K562 (cell line): ENCODE data around the gene FAM174B. TPM values are rescaled to one million over a fixed set of nuclear protein-coding genes. Genes with fewer than 3 reads are reported as not detected.

Source experiments
- ATAC-seq: fragments of 200-7000 bp; cut with Tn5 transposase; 3 replicates; pipeline ENCODE4 v1.9.1; 2020; ENCODE audit warnings: moderate library complexity
- BruUV-seq: library from RNA; stranded (reverse); fragments of 400-500 nt; replicated peaks from 2 replicates; lab custom pipeline; 2021; lab: Mats Ljungman, UMichigan
- CTCF ChIA-PET: fragments of 300-600 bp; formaldehyde crosslinking; extraction: SDS; loops from one replicate; lab custom pipeline; 2021; ENCODE audit warnings: low intra/inter-chr PET ratio; lab: Yijun Ruan, JAX
- POLR2A ChIA-PET: fragments of 300-600, 350-650 bp; sonication (Branson Sonifier 250); formaldehyde crosslinking; extraction: SDS; loops from one replicate; lab custom pipeline; 2021; ENCODE audit warnings: antibody characterized with exemption, inconsistent platforms; lab: Yijun Ruan, JAX
- DNase-seq, 4 experiments: peaks; one replicate each; pipeline versions ENCODE4 v3.0.0 to v3.0.0-alpha.2; 2011 to 2018; ENCODE audit warnings: low spot score in 3 of 4, mixed read lengths in 3 of 4; ENCODE audit errors: extremely low read depth in 1 of 4
- FAIRE-seq: peaks from 2 replicates; lab custom pipeline; 2011; peaks lifted over from hg19 to GRCh38; lab: Jason Lieb, UNC
- H2AFZ ChIP-seq: 2 replicates; pipeline ENCODE4 v1.6.0; 2011; ENCODE audit warnings: low read depth, low read length, control low read depth, inconsistent platforms
- H3K27ac ChIP-seq: fragments of 200-600 bp; 3 replicates; pipeline ENCODE4 v1.8.0; 2011; ENCODE audit warnings: low read depth, mild to moderate bottlenecking, control low read depth, inconsistent platforms, low read length, moderate library complexity, mixed read lengths; ENCODE audit errors: extremely low read depth
- H3K27me3 ChIP-seq, 2 experiments: fragments of 300-600 bp in 1 of 2; 2 replicates in 1 of 2; 3 replicates in 1 of 2; pipeline versions ENCODE4 v1.6.0 to v1.8.0; 2011; ENCODE audit warnings: inconsistent platforms in 2 of 2, low read length in 2 of 2, mild to moderate bottlenecking in 1 of 2, mixed read lengths in 1 of 2, moderate library complexity in 1 of 2; ENCODE audit not compliant: control insufficient read depth in 2 of 2, insufficient read depth in 2 of 2
- H3K36me3 ChIP-seq: fragments of 300-600 bp; 3 replicates; pipeline ENCODE4 v1.8.0; 2011; ENCODE audit warnings: mild to moderate bottlenecking, low read length, inconsistent platforms; ENCODE audit not compliant: control insufficient read depth, insufficient read depth
- H3K4me1 ChIP-seq, 2 experiments: fragments of 200-600 bp in 1 of 2; replicated peaks in 1 of 2; 2 replicates in 1 of 2; 3 replicates in 1 of 2; pipeline versions ENCODE4 v1.5.1 to v1.8.0; 2011; ENCODE audit warnings: inconsistent platforms in 2 of 2, low read length in 2 of 2, mild to moderate bottlenecking in 1 of 2, mixed read lengths in 1 of 2, moderate library complexity in 1 of 2; ENCODE audit not compliant: control insufficient read depth in 2 of 2, insufficient read depth in 2 of 2
- H3K4me2 ChIP-seq: 2 replicates; pipeline ENCODE4 v1.6.1; 2011; ENCODE audit warnings: low read length, control low read depth, inconsistent platforms, mixed read lengths; ENCODE audit not compliant: insufficient read depth
- H3K4me3 ChIP-seq: fragments of 200-600 bp; sonication (generic), shearing (Covaris generic); 2 replicates; pipeline ENCODE4 v1.5.1; 2016; ENCODE audit warnings: control low read depth, inconsistent platforms
- H3K79me2 ChIP-seq: fragments of 200-600 bp; 3 replicates; pipeline ENCODE4 v1.8.0; 2011; ENCODE audit warnings: low read length, inconsistent platforms; ENCODE audit not compliant: control insufficient read depth, insufficient read depth
- H3K9ac ChIP-seq, 2 experiments: 2 replicates each; pipeline versions ENCODE4 v1.6.0 to v1.6.1; 2011; ENCODE audit warnings: low read depth in 2 of 2, low read length in 2 of 2, control low read depth in 1 of 2, inconsistent platforms in 1 of 2, mild to moderate bottlenecking in 1 of 2, mixed read lengths in 1 of 2; ENCODE audit not compliant: insufficient read depth in 1 of 2
- H3K9me1 ChIP-seq: one replicate; pipeline ENCODE4 v1.6.0; 2011; ENCODE audit warnings: inconsistent platforms, mild to moderate bottlenecking, low read length, moderate library complexity; ENCODE audit not compliant: control insufficient read depth, insufficient read depth
- H3K9me3 ChIP-seq: replicated peaks from 2 replicates; pipeline ENCODE4 v1.5.1; 2011; ENCODE audit warnings: low read depth, low read length, inconsistent platforms; ENCODE audit not compliant: control insufficient read depth, insufficient read depth
- H4K20me1 ChIP-seq: replicated peaks from 2 replicates; pipeline ENCODE4 v1.6.1; 2011; ENCODE audit warnings: low read length, inconsistent platforms, mixed read lengths; ENCODE audit not compliant: control insufficient read depth, insufficient read depth
- CEBPG ChIP-seq, 3 experiments: fragments of 200-800 bp in 1 of 3; sonication (Bioruptor generic) in 1 of 3; sonication (generic) in 1 of 3; formaldehyde crosslinking in 1 of 3; IDR thresholded peaks in 2 of 3; conservative IDR thresholded peaks in 1 of 3; 2 replicates each; pipeline versions ENCODE4 v1.6.1 to v1.8.0; 2016 to 2022; ENCODE audit warnings: missing compliant biosample characterization in 2 of 3, missing genetic modification characterization in 2 of 3, mild to moderate bottlenecking in 1 of 3, missing genetic modification reagents in 1 of 3
- FOXJ3 ChIP-seq: sonication (generic); formaldehyde crosslinking; IDR thresholded peaks from 2 replicates; pipeline ENCODE4 v1.4.0; 2020; ENCODE audit warnings: mild to moderate bottlenecking, missing genetic modification reagents
- KAT2B ChIP-seq: IDR thresholded peaks from one replicate; pipeline ENCODE4 v1.6.1; 2012; ENCODE audit warnings: low read depth, mild to moderate bottlenecking, control low read depth, inconsistent platforms, low read length, moderate library complexity
- KLF16 ChIP-seq: IDR thresholded peaks from 2 replicates; pipeline ENCODE4 v1.6.1; 2016; ENCODE audit warnings: antibody characterized with exemption
- L3MBTL2 ChIP-seq: fragments of 450-650 bp; IDR thresholded peaks from 2 replicates; pipeline ENCODE4 v1.6.1; 2016; ENCODE audit warnings: mild to moderate bottlenecking, moderate library complexity
- PURB ChIP-seq: sonication (generic); formaldehyde crosslinking; IDR thresholded peaks from 2 replicates; pipeline ENCODE4 v1.9.0; 2021; ENCODE audit warnings: low read depth, mild to moderate bottlenecking, missing genetic modification reagents
- SETDB1 ChIP-seq: IDR thresholded peaks from one replicate; pipeline ENCODE4 v1.6.1; 2012; ENCODE audit warnings: low read length, control low read depth, inconsistent platforms
- SMAD4 ChIP-seq: fragments of 250-450 bp; sonication (Bioruptor Pico); conservative IDR thresholded peaks from 2 replicates; pipeline ENCODE4 v1.8.0; 2021; ENCODE audit warnings: inconsistent platforms, mild to moderate bottlenecking, moderate library complexity
- SMARCE1 ChIP-seq: fragments of 450-650 bp; IDR thresholded peaks from 2 replicates; pipeline ENCODE4 v1.7.1; 2016; ENCODE audit warnings: mild to moderate bottlenecking
- WHSC1 ChIP-seq: IDR thresholded peaks from one replicate; pipeline ENCODE4 v1.6.1; 2012; ENCODE audit warnings: low read length, control low read depth, inconsistent platforms
- ZNF444 ChIP-seq: fragments of 250-450 bp; sonication (Bioruptor Pico); IDR thresholded peaks from 2 replicates; pipeline ENCODE4 v1.4.0; 2020; ENCODE audit warnings: mild to moderate bottlenecking, moderate library complexity
- ZNF668 ChIP-seq: fragments of 250-450 bp; sonication (Bioruptor Pico); IDR thresholded peaks from 2 replicates; pipeline ENCODE4 v1.8.0; 2022; ENCODE audit warnings: mild to moderate bottlenecking, inconsistent platforms
- WGBS: fragments of 100-300 bp; shearing (Covaris generic); methylation state at CpG from one replicate; pipeline ENCODE4 v1.1.6; 2016; ENCODE audit warnings: low coverage, mixed read lengths; ENCODE audit not compliant: insufficient coverage; ENCODE audit errors: missing lambda C conversion rate; 5-methylcytosine and 5-hydroxymethylcytosine counted together
- in situ Hi-C: fragments of 300-500 bp; cut with MboI; formaldehyde crosslinking; loops from 4 replicates; pipeline ENCODE4 v1.15.0; 2018; ENCODE audit warnings: inconsistent platforms, mixed read lengths
- intact Hi-C: fragments of 100-400 bp; cut with micrococcal nuclease; formaldehyde crosslinking; loops from 2 replicates; pipeline ENCODE4 v1.14.2; 2022
- polyA plus RNA-seq, 8 experiments: library from polyadenylated mRNA; depleted of rRNA in 4 of 8; stranded (reverse) in 5 of 8; unstranded in 3 of 8; fragments of >200 nt; fragmentation: Nextera tagmentation in 2 of 8; fragmentation: Illumina TruSeq in 1 of 8; extraction: Ambion mirVana in 2 of 8; extraction: Trizol in 1 of 8; gene quantifications; 2 replicates each; pipeline versions ENCODE4 v1.2.1 to v1.2.3, GENCODE V29; 2011 to 2014; ENCODE audit warnings: inconsistent platforms in 1 of 8, missing spikeins in 1 of 8
- total RNA-seq, 7 experiments: library from RNA; depleted of rRNA in 6 of 7; stranded (reverse); fragments of >200 nt in 6 of 7; fragmentation: Illumina TruSeq in 2 of 7; extraction: Trizol in 2 of 7; gene quantifications; 2 replicates each; pipeline versions ENCODE4 v1.2.1 to v1.2.3, GENCODE V29; 2011 to 2021; ENCODE audit warnings: low replicate concordance in 1 of 7
- TF ChIP-seq, protein P1 (sequence below): fragments of 250-450 bp; sonication (Bioruptor Pico); IDR thresholded peaks from 2 replicates; pipeline ENCODE4 v1.4.0; 2020; ENCODE audit warnings: mild to moderate bottlenecking, moderate library complexity, borderline replicate concordance

FAM174B gene
- total and polyA plus RNA-seq, 9 of the 15 experiments (the other 6 are each of a cell fraction or from before 2014, with no cell fraction given), result 0.39 to 2.7 (median 1.9) TPM; not detected in 1

DNA sequence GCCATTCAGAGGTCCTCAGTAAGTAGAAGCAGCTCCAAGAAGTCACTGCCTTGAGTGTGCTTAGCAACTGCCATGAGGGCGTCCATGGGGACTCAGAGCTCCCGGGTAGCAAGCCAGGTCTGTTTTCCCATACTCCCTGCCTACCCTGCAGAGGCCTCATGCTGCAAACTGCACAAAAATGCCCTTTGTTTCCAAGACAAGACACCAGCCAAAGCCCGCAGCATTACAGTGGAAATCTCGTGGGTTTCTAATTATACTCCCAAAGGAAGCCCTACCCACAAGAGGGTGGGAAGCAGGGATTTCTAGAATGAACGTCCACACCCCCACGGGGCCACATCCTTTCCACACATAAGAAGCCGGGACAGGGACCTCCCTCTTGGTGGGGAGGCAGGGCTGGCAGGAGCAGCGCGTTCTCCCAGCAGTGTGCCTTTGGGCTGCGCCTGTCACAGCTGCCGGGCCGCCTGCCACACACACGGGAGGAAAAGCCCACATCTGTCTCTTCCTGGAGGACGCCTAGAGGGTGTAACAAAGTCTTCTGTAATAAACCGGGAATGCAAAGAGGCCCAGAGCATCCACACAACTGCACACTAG lies 31.1 kb downstream of the FAM174B start:
- Histone ChIP-seq H3K4me3 (no peak overlapping the region), H3K4me1 (peaks cover 4 to 5% of the 10 kb centered on the region in 2 experiments; a peak in 4 of 5 replicates), H3K9ac (no peak overlapping the region), H3K27ac (no peak overlapping the region), H3K4me2 (no peak overlapping the region), H3K9me1 (no peaks in the 10 kb centered on the region), H4K20me1 (no peaks in the 10 kb centered on the region), H3K36me3 (no peaks in the 10 kb centered on the region), H3K27me3 (peaks cover 6 to 36% of the 10 kb centered on the region in 2 experiments; a peak in 3 of 5 replicates), H3K9me3 (no peaks in the 10 kb centered on the region), H3K79me2 (no peaks in the 10 kb centered on the region), H2AFZ (no peak overlapping the region)
- intact Hi-C loops, result no loop called here
- POLR2A ChIA-PET, result interaction anchor here (1.1 kb wide), 1 partner anchor 9 kb away, joined by 3 read pairs; no protein-coding TSS in a partner anchor
- DNase-seq, result no peak
- BruUV-seq, result no TSS peak
- no peak for TF ChIP-seq KLF16
- TF ChIP-seq SMAD4 (CRISPR knock-in tag), result no peak
- TF ChIP-seq KAT2B, result no peak
- TF ChIP-seq CEBPG (CRISPR knock-in tag; IDR thresholded peaks at IDR 0.05), result no peak
- TF ChIP-seq CEBPG (tag; conservative IDR thresholded peaks at IDR 0.05 in 1 of 2, IDR thresholded peaks at IDR 0.05 in 1 of 2), result no peak
- TF ChIP-seq SETDB1, result no peak
- TF ChIP-seq, protein P1, sequence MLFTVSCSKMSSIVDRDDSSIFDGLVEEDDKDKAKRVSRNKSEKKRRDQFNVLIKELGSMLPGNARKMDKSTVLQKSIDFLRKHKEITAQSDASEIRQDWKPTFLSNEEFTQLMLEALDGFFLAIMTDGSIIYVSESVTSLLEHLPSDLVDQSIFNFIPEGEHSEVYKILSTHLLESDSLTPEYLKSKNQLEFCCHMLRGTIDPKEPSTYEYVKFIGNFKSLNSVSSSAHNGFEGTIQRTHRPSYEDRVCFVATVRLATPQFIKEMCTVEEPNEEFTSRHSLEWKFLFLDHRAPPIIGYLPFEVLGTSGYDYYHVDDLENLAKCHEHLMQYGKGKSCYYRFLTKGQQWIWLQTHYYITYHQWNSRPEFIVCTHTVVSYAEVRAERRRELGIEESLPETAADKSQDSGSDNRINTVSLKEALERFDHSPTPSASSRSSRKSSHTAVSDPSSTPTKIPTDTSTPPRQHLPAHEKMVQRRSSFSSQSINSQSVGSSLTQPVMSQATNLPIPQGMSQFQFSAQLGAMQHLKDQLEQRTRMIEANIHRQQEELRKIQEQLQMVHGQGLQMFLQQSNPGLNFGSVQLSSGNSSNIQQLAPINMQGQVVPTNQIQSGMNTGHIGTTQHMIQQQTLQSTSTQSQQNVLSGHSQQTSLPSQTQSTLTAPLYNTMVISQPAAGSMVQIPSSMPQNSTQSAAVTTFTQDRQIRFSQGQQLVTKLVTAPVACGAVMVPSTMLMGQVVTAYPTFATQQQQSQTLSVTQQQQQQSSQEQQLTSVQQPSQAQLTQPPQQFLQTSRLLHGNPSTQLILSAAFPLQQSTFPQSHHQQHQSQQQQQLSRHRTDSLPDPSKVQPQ, result no peak
- TF ChIP-seq ZNF444, result no peak
- TF ChIP-seq FOXJ3 (CRISPR knock-in tag), result no peak
- TF ChIP-seq PURB, result no peak
- TF ChIP-seq WHSC1, result no peak
- no peak for TF ChIP-seq SMARCE1
- TF ChIP-seq L3MBTL2, result no peak
- TF ChIP-seq ZNF668 (CRISPR knock-in tag), result no peak
- in situ Hi-C loops, result no loop called here
- FAIRE-seq, result no peak
- CTCF ChIA-PET, result interaction anchor here (0.6 kb wide), 1 partner anchor 13 kb away, joined by 3 read pairs; no protein-coding TSS in a partner anchor
- 7% methylated on average over 15 of the region's 15 CpGs for WGBS
- no peak for ATAC-seq
